HG03045 (cell line): ENCODE results near the gene XYLT2.
"Not testable (repeated sequence)": the region's sequence is repeated elsewhere in the genome, so short reads cannot be mapped to it uniquely, and the experiment has no call there.

Experiments
- ATAC-seq: cut with Tn5 transposase; IDR thresholded peaks from one replicate; pipeline ENCODE4 v1.9.1; 2021; ENCODE audit warnings: mild to moderate bottlenecking, moderate library complexity; ENCODE audit not compliant: unreplicated experiment

XYLT2 gene

DNA sequence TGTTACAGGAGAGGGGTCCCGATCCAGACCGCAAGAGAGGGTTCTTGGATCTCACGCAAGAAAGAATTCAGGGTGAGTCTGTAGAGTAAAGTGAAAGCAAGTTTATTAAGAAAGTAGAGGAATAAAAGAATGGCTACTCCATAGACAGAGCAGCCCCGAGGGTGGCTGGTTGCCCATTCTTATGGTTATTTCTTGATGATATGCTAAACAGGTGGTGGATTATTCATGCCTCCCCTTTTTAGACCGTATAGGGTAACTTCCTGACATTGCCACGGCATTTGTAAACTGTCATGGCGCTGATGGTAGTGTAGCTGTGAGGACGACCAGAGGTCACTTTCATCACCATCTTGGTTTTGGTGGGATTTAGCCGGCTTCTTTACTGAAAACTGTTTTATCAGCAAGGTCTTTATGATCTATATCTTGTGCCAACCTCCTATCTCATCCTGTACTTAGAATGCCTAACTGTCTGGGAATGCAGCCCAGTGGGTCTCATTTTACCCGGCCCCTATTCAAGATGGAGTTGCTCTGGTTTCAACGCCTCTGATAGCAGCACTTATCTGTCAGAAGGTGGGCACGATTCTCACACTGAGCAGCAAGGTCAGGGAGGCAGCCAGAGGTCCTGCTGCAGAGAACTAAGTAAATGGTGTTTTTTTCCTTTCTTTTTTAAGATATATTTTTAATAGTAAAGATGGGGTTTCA is 26.5 kb upstream of the XYLT2 start:
- no peak for ATAC-seq

DNA sequence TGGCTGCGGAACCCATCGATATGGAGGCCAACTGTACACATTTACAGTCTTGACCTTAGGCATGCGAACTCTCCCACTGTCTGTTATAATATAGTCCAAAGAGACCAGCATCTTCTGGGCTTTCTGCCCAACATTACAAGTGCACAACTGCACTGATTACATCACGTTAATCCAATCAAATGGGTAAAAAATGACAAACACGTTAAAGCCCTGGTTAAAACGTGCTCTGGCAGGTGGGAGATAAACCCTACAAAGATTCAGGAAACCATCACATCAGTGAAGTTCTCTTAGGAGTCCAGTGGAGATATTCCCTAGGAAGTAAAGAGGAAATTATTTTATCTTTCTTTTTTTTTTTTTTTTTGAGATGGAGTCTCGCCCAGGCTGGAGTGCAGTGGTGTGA is 23.7 kb upstream of the XYLT2 start:
- ATAC-seq, result no peak

DNA sequence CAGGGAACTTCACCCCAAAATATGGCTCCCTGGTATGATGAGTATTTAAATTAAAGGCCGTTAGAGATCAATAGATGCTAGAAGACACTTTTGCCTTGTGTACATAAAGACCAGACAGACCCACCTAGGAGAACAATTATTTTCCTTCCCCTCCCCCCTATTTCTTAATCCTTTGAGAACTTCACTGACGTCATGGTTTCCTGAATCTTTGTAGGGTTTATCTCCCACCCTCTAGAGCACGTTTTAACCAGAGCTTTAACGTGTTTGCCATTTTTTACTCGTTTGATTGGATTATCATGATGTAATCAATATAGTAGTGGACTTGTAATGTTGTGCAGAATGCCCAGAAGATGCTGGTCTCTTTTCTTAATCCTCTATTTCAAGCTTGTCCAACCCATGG is 22.9 kb upstream of the XYLT2 start:
- no peak for ATAC-seq

DNA sequence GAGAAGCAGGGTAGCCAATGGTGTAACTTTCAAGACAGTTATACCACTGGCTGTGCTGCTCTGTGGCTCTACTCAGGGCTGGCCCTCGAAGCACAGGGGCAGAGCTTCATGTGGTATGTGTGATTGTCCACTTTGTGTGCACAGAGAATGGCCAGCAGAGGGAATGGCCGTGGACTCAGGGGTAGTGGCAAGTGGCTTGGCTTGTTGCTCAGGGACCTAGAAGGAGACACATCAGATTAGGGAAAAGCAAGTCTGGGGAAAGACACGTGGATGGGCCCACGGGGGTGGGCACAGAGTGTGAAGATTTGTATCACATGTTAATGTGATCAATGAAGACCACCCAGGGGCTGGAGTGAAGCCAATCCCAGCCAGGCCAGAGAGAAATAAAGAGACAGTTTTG is 20.0 kb upstream of the XYLT2 start:
- ATAC-seq, result no peak

DNA sequence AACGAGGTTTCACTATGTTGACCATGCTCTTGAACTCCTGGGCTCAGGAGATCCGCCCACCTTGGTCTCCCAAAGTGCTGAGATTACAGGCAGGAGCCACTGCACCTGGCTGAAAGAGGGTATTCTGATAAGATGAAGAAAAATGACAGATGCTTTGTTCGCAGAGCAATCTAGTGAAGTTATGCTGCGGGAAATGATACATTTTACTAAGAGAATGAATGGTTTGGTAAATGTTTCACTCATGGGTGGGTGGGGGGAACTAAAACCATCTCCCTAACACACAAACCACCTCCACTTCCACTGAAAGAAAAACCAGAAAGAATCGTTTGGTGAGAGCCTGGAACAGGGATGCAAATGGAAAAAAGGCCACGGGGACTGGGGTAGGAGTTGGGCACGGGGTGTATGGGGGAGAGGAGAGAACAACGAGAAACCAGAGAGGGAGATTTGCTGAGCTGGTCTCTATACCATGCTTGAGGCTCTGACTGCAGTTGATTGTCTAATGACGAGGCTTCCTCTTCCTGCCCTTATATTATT is 19.0 kb upstream of the XYLT2 start:
- ATAC-seq, result no peak

DNA sequence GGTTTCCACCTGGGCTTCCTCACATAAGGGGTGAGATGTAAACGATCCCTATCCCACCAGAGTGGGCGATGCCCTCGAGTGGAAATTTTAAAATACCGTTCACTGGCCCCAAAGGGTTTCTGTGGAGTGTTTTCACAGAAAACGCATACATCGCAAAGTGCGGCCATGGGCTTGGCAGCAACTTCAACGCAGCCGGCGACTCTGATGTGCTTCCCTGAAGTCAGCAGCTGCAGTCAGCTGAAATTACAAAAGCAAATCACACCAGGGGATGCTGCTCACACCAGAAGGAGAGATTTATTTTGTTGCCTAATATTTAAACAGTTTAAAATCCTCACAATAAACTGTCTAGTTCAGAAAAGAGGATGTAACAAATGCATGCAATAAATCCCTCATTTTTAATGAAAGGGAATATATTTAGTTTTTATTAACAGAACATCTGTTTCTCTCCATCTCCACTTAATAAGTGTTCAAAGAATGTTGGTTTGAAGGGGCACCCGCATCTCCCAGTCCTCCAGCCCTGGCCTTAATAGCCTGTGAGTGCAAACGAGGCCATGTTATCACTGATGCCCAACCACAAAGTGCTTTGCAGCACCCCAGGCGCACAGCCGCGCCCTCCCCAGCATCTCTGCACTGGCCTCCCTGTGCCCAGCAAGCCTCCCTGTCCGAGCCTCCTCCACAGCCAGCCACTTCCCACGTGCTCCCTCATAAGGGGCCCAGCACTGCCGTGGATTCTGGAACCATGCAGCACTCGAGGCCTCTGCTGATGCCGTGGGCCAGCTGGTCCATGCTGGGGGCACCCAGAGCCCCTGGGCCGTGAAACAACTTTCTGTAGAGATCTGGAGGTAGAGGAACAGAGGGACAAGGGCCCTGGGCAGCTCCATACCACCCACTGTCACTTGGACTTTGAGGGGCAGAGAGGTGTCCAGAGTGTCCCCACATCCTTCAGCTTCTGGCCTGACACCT is 17.3 kb upstream of the XYLT2 start:
- ATAC-seq, result no peak

- no peak for ATAC-seq
These were observed 16.2 kb upstream of the XYLT2 start for GRCh38 chr17:50329716-50330115.

GRCh38 chr17:50330151-50330775 is 15.7 kb upstream of the XYLT2 start:
- ATAC-seq, result no peak

DNA sequence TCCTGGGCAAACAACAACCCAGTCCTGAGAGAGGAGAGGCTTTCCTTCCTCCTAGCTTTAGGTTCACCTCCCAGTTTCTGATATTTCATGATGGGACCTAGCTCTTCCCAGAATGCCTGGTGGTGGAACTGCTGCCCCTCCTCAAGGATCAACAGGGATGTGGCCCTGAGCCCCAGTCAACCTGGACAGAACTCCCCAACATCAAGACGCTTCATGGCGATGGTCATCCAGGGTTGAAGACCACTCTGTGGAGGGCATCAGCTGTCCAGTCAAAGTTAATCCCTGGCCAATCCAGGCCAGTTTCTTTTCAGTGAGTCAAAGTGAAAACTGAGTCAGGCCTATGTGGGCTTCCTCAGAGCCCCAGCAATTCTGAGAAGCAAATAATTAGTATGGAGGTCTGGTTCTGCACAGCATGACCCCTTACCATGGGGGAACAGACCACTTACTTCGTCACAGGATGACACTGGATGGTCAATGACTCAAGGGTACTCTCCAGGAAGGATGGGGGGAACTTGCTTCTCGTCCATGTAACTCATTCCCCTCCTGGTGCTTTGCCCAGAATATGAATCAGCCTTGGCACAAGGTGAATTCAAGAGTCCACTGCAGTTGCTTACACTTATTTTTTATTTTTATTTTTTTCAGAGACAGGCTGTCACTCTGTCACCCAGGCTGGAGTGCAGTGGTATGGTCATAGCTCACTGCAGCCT is 14.7 kb upstream of the XYLT2 start:
- ATAC-seq, result no peak

GRCh38 chr17:50332196-50332595 is 13.7 kb upstream of the XYLT2 start:
- no peak for ATAC-seq

DNA sequence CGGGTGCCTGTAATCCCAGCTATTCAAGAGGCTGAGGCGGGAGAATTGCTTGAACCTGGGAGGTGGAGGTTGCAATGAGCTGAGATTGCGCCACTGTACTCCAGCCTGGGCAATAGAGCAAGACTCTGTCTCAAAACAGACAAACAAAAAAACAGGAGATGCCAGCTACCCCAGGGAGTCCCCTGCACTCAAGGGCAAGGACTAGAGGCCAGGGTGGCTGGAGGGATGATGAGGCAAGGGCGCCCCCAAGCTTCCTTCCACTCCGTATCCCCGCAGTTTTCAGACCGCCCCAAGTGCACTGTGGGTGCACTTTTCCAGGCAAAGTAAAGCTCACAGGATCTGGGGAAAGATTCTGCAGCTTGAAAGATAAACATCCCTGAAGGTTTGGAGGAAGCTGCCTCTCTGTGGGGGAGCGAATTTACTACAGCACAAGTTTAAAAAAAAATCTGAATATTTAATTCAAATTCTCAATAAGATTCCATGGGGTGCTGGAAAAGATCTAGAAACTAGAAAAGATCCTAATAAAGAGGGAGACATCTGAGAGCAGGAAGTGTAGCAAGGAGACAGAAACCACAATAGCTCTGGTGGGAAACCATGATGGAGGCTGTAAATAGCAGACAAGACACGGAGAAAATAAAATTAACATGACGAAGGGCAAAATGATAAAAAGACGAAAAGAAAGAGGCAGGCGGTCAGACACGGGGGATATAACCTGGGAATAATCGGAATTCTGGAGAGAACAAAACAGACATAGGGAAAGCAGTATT is 12.5 kb upstream of the XYLT2 start:
- ATAC-seq, result not testable (repeated sequence)

DNA sequence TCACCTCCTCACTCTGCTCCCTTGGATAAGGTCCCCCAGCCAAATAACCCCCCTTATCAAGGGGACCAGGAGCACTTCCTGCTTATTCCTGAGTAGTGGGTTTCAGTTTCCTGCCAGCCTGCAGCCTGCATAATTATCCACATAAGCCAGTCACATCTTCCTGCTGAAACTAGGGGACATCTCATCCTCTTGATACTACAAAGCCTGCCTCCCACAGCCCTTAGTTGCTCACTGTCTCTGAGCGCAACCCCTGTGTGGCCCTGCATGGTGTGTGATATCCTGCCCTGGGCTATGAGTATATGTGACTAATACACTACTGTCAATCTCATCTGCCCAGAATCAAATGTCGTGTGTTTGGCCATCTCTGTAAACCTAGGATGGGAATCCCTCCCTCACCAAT is 8.0 kb upstream of the XYLT2 start:
- no peak for ATAC-seq

GRCh38 chr17:50338645-50339044 is 7.3 kb upstream of the XYLT2 start:
- no peak for ATAC-seq

GRCh38 chr17:50339381-50339780 is 6.5 kb upstream of the XYLT2 start:
- no peak for ATAC-seq

DNA sequence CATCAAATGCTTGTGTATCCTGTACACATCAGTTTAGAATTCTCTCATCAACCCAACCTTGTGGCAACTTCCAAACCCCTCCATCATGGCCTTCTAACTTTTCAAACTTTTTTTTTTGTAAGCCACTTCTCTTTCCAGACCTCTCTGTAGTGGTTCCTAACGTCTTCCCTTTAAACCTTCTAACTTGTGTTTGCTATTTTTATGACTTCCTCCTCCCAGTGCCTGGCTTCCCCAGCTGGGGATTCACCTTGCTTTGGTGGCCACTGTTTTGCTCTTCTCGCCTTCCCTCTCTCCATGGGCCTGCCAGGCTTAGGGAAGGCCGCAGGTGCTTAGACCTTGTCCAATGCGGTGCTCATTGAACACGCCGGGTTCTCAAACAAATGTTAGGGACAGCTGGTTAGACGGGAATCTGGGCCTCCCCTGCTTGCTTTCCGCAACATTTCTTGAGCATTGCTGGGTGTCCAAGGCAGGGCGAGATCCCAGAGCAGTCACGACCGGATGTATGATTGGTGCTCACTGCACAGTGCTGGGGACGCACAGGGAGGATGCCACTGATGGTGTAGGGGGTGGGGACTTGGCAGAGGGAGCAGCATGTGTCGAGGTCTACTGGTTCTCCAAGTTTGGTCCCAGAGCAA is 1.1 kb upstream of the XYLT2 start:
- no peak for ATAC-seq

DNA sequence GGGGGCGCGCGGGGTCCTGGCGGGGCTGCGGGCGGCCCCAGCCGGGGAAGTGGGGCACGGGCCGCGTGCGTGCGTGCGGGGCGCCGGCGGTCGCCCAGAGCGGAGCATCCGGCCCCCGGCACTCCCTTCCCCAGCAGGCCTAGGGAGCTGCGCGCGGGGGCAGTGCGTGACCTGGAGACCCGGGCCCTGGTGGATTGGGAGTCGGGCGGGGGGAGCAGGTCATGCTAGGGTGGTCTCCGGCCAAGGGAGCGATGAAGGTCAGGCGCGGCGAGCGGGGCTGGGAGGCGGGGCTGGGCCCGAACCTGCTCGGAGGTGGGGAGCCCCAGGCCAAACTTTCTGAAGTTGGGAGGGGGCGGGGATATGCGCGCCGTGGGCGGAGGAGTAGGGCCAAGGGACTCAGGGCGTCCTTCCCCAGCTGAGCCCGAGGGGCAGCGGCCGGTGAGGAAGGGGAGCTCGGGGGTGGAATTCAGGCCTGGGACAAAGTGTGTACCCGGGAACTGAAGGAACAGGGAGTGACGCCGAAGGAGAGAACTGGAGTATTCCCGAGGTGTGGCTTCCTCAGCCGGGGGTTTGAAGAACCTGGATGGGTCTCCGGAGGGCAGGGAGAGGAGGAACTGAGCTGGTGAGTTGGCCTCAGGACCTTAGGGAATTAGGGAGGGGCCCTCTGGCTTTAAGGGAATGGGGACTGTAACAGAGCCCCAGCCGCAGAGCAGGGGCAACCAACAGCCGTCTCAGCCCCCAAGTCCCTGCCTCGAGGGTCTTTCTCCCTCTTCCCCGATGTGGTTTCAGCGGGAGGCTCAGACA is 589 bp downstream of the XYLT2 start:
- peak; percentile 50 for ATAC-seq

- no peak for ATAC-seq
These were observed 1.4 kb downstream of the XYLT2 start for GRCh38 chr17:50347117-50347893.

- ATAC-seq, result no peak
These were observed 2.0 kb downstream of the XYLT2 start for GRCh38 chr17:50347894-50348291.
